Tibial artery (tissue), 4 donors: Measurements from ENCODE around the gene DUSP7.

Experiments used
- DNase-seq, 2 donors: peaks; one replicate each; pipeline ENCODE4 v3.0.0-alpha.2; 2019
- H3K27ac ChIP-seq, 2 donors: fragments of 200-600 bp; sonication (generic) in 1 of 2; 1 replicate in 1 of 2; 2 replicates in 1 of 2; pipeline ENCODE4 v1.5.1; 2018 to 2019; ENCODE audit warnings: mild to moderate bottlenecking in 1 of 2
- H3K27me3 ChIP-seq, 2 donors: fragments of 200-600 bp; sonication (generic) in 1 of 2; one replicate each; pipeline versions ENCODE4 v1.5.1 to v1.6.0; 2016 to 2019
- H3K36me3 ChIP-seq, 3 donors: fragments of 200-600 bp; sonication (generic) in 2 of 3; one replicate each; pipeline ENCODE4 v1.5.1; 2016 to 2019; ENCODE audit warnings: mild to moderate bottlenecking in 2 of 3
- H3K4me1 ChIP-seq, 4 donors: fragments of 200-600 bp; sonication (generic) in 2 of 4; 1 replicate in 3 of 4; 2 replicates in 1 of 4; pipeline ENCODE4 v1.5.1; 2016 to 2019
- H3K4me3 ChIP-seq, 2 donors: fragments of 200-600 bp; sonication (generic) in 1 of 2; 1 replicate in 1 of 2; 2 replicates in 1 of 2; pipeline ENCODE4 v1.5.1; 2018 to 2019; ENCODE audit warnings: mild to moderate bottlenecking in 2 of 2
- H3K9me3 ChIP-seq, 3 donors: fragments of 200-600 bp; sonication (generic) in 1 of 3; one replicate each; pipeline ENCODE4 v1.5.1; 2016 to 2019
- intact Hi-C: fragments of 100-400 bp; cut with DNase I; formaldehyde crosslinking; loops from one replicate; pipeline ENCODE4 v1.15.0; 2023; ENCODE audit warnings: low total_unique reads
- TF ChIP-seq, protein P1 (sequence below), 2 experiments: fragments of 200-600 bp in 1 of 2; fragments of 450-650 bp in 1 of 2; IDR thresholded peaks; one replicate each; pipeline ENCODE4 v1.5.1; 2017 to 2019; ENCODE audit warnings: antibody characterized with exemption in 2 of 2, mild to moderate bottlenecking in 1 of 2, moderate library complexity in 1 of 2

The DUSP7 gene

DNA sequence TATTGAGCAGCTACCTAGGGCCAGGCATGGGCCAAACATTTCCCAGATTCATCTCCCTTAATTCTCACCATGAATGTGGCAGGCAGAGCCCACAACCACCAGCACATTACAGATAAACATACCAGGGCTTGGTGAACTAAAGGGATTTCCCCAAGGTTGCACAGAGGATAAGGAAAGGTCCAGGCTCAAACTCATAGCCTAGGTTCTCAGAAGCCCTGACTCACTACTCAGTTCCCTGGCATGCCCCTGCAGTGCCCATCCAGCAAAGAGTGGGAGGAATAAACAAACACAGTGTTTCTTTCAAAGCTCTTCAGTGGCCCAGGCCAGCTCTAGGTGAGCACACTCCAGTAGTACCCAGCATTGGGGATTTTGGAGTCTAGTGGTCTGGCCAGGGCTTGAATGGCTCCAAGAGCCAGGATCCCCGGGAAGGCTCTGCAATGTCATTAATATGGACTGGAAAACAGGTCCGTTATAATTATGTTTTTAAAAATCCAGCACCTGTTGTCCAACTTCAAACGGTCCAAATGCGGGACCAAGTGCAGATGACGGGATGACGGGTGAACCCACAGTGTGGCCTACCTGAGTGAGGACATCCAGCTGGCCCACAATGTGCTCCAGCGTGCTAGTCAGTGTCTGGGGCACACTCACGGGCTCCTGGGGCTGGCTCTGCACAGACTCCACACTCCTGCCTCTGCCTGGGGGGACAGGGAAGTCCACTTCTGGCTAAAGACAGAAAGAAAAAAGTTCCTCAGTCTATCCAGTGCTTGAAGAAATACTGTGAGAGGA is 39.8 kb upstream of the DUSP7 start:
- Histone ChIP-seq H3K4me3 (no peak overlapping the region), H3K36me3 (no peaks in the 10 kb centered on the region), H3K27me3 (no peaks in the 10 kb centered on the region), H3K27ac (no peak overlapping the region), H3K4me1 (peaks cover 0 to 32% (median 28%) of the 10 kb centered on the region in 4 donors), H3K9me3 (peaks cover 0 to 3% (median 0%) of the 10 kb centered on the region in 3 donors)
- intact Hi-C loops, result no loop called here
- no peak for DNase-seq
- TF ChIP-seq, protein P1, sequence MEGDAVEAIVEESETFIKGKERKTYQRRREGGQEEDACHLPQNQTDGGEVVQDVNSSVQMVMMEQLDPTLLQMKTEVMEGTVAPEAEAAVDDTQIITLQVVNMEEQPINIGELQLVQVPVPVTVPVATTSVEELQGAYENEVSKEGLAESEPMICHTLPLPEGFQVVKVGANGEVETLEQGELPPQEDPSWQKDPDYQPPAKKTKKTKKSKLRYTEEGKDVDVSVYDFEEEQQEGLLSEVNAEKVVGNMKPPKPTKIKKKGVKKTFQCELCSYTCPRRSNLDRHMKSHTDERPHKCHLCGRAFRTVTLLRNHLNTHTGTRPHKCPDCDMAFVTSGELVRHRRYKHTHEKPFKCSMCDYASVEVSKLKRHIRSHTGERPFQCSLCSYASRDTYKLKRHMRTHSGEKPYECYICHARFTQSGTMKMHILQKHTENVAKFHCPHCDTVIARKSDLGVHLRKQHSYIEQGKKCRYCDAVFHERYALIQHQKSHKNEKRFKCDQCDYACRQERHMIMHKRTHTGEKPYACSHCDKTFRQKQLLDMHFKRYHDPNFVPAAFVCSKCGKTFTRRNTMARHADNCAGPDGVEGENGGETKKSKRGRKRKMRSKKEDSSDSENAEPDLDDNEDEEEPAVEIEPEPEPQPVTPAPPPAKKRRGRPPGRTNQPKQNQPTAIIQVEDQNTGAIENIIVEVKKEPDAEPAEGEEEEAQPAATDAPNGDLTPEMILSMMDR (IDR thresholded peaks at IDR 0.05), result no peak

DNA sequence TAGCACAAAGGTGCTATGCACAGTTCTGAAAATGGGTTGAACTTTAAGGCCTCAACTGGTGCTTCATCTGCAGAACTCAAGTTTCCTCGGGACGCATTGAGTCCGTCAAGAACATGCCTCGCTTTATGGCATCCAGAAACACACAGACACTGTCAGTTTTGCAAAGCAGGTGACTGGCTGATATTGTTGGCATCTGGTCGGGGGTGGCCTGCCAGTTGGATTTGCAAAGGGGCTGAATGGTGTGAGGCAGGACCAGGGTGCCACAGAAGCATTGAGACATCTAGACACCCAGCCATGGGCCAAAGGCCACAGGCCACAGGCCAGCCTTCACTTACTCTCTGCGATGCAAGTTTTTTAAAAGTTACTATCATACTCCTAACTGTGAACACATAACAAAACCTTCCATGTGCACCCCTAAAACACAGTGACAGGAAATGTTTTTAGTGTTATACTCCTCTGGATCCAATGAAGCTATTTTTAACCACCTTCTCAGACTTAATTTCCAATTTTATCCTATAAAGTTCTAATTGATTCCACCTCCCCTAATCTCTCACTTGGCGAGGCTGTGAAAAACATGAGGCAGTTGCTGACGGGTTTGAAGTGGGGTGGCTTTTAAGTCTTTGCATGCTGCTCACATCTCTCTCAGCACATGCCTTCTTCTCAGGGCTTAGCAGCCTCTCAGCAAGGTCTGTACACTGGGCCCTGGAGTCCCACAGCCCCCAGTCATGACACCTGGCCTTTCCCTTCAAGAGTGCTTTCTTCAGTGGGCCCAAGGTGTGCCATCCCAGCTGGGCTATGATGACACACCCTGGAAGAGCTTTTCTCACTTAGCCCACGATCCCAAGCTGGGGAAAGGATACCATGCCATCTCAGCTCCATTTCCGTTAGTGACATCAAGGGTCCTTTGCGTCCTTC is 38.5 kb upstream of the DUSP7 start:
- TF ChIP-seq, protein P1 (IDR thresholded peaks at IDR 0.05), result no peak
- H3K36me3 ChIP-seq, result no peaks in the 10 kb centered on the region
- no peaks in the 10 kb centered on the region for H3K9me3 ChIP-seq
- H3K4me3 ChIP-seq, result no peak overlapping the region
- peaks cover 0 to 45% (median 41%) of the 10 kb centered on the region in 4 donors for H3K4me1 ChIP-seq
- intact Hi-C loops, result loop anchor here (5.0 kb wide), 1 partner anchor 38 kb away; the partner anchor contains the start of gene DUSP7
- no peak for DNase-seq
- H3K27me3 ChIP-seq, result no peaks in the 10 kb centered on the region
- no peak overlapping the region for H3K27ac ChIP-seq

DNA sequence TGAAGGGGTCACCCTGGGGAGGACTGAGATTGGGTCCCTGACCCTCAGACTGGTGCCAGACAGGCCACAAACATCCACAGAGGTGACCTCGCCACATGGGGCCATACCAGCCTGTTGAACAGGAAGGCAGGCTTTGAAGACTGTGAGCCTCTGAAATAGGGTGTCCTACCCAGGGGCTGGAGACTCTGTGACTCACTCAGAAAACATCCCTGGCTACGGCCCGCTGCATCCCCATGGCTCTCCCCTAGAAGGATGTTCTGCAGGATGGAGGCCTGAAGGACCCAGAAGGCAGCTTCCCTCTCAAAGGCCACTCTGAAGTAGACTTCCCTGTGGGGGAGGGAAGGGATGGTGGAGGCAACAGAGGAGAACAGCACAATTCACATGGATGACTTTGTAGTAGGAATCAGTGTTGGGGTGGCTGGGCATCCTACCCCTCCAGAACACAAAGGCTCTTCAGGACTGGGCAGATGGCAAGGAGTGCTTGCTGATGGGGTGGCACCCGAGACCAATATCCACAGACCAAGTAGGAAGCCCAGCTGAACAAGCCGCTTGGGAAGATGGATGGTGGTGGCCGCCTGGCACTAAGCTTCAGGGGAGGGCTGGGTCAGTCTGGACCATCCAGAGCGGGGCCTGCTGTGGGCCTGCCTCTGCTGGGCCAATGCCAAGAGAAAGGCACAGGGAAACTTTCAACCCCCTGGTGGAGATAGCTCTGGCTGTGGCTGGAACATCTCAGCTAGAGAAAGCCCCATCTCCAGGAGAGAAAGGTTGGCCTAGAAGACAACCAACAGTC is 37.6 kb upstream of the DUSP7 start:
- intact Hi-C loops, result loop anchor here (5.0 kb wide), 1 partner anchor 37 kb away; the partner anchor contains the start of gene DUSP7
- no peaks in the 10 kb centered on the region for H3K9me3 ChIP-seq
- H3K4me3 ChIP-seq, result no peak overlapping the region
- H3K36me3 ChIP-seq, result no peaks in the 10 kb centered on the region
- peaks cover 0 to 54% (median 50%) of the 10 kb centered on the region in 4 donors for H3K4me1 ChIP-seq
- DNase-seq, result no peak
- H3K27ac ChIP-seq, result peak overlapping the region; percentile 88 to 94
- H3K27me3 ChIP-seq, result no peaks in the 10 kb centered on the region
- TF ChIP-seq, protein P1 (IDR thresholded peaks at IDR 0.05), result no peak

DNA sequence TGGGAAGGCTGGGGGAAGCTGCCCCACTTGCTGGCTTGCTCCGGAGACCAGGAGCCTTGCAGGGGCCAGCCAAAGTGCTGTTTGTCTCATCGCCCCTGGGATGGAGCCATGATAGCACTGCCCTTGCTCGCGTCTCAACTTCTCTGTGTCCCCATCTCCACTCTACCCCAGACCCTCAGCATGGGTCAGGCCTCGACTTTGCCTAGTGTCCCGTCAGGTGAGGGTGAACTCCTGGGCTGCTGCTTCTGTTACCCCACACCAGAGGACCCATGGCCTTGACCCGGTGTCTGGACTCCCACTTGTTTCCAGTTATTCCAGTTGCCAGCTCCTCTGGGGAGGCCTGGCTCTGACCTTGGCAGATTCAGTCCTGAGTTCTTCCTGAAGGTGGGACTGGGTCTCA is 36.5 kb upstream of the DUSP7 start:
- TF ChIP-seq, protein P1 (IDR thresholded peaks at IDR 0.05), result no peak
- intact Hi-C loops, result loop anchor here (5.0 kb wide), 1 partner anchor 36 kb away; the partner anchor contains the start of gene DUSP7

DNA sequence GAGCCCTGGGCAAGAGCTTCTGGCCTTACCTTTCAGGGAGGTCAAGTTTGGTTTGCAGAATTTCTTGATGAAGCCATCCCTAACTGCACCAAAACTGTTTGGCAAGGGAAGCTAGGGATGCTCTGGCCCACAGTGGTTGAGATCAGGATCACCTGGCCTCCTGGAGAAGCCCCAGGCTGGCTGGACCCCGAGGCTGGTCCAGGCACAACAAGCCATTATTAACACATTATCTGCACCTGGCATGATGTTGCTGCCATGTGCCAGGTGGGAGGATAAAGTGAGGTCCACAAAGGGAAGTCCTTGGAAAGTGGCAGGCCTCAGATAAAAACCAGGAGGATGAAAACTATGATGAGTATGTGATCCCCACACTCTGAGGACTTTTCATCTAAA is 35.9 kb upstream of the DUSP7 start:
- Histone ChIP-seq H3K4me1 (peaks cover 0 to 71% (median 62%) of the 10 kb centered on the region in 4 donors), H3K27ac (peak overlapping the region; percentile 88 to 94), H3K36me3 (no peaks in the 10 kb centered on the region), H3K4me3 (no peak overlapping the region), H3K9me3 (no peaks in the 10 kb centered on the region), H3K27me3 (no peaks in the 10 kb centered on the region)
- intact Hi-C loops, result loop anchor here (5.0 kb wide), 1 partner anchor 35 kb away; the partner anchor contains the start of gene DUSP7
- TF ChIP-seq, protein P1 (IDR thresholded peaks at IDR 0.05), result no peak
- DNase-seq, result no peak

More for the DNA sequence above, 36.5 kb upstream of the DUSP7 start:
- Histone ChIP-seq H3K9me3 (no peaks in the 10 kb centered on the region), H3K36me3 (no peaks in the 10 kb centered on the region), H3K27ac (peak overlapping the region; percentile 88 to 94), H3K27me3 (no peaks in the 10 kb centered on the region), H3K4me1 (peaks cover 0 to 65% (median 60%) of the 10 kb centered on the region in 4 donors), H3K4me3 (no peak overlapping the region)
- no peak for DNase-seq
